HEK293 (cell line): ENCODE results near the gene RAX2.
A peak's percentile ranks its signal among the peaks of the same experiment; 100 is the strongest.

Experiments
- CTCF ChIA-PET: fragments of 350-600 bp; formaldehyde crosslinking; extraction: SDS; loops from one replicate; lab custom pipeline; 2021; ENCODE audit warnings: antibody characterized with exemption; lab: Yijun Ruan, JAX
- POLR2A ChIA-PET: fragments of 300-600 bp; formaldehyde crosslinking; extraction: SDS; loops from one replicate; lab custom pipeline; 2020; ENCODE audit warnings: antibody characterized with exemption, inconsistent platforms; lab: Yijun Ruan, JAX
- H3K27ac ChIP-seq: fragments of 200-500 bp; sonication (Bioruptor generic); 2 replicates; pipeline ENCODE4 v1.5.1; 2014; ENCODE audit warnings: low read depth, low read length, control low read depth, inconsistent platforms; ENCODE audit errors: extremely low read depth
- H3K36me3 ChIP-seq, 2 experiments: fragments of 200-500 bp in 1 of 2; sonication (Bioruptor generic) in 1 of 2; 1 replicate in 1 of 2; 2 replicates in 1 of 2; pipeline ENCODE4 v1.5.1; 2014 to 2017; ENCODE audit warnings: inconsistent platforms in 2 of 2, low read length in 2 of 2; ENCODE audit not compliant: control insufficient read depth in 2 of 2, insufficient read depth in 1 of 2
- H3K4me1 ChIP-seq: fragments of 200-500 bp; sonication (Bioruptor generic); 2 replicates; pipeline ENCODE4 v1.5.1; 2014; ENCODE audit warnings: mild to moderate bottlenecking, low read length, inconsistent platforms; ENCODE audit not compliant: control insufficient read depth, insufficient read depth
- H3K4me3 ChIP-seq: 2 replicates; pipeline ENCODE4 v1.5.1; 2011; ENCODE audit warnings: low read depth, mild to moderate bottlenecking, control low read depth, low read length, moderate library complexity
- H3K9me3 ChIP-seq: fragments of 200-500 bp; sonication (Bioruptor generic); 2 replicates; pipeline ENCODE4 v1.5.1; 2014; ENCODE audit warnings: low read depth, low read length, inconsistent platforms; ENCODE audit not compliant: control insufficient read depth, insufficient read depth
- ATF2 ChIP-seq: fragments of 450-650 bp; formaldehyde crosslinking; IDR thresholded peaks from 2 replicates; pipeline ENCODE4 v1.5.1; 2016; ENCODE audit warnings: missing biosample characterization, missing genetic modification characterization, low read depth
- BCL11B ChIP-seq: fragments of 450-650 bp; formaldehyde crosslinking; IDR thresholded peaks from 2 replicates; pipeline ENCODE4 v1.5.1; 2016; ENCODE audit warnings: low read depth, missing biosample characterization, missing genetic modification characterization
- FEZF1 ChIP-seq: fragments of 450-650 bp; formaldehyde crosslinking; IDR thresholded peaks from 2 replicates; pipeline ENCODE4 v1.5.1; 2016; ENCODE audit warnings: missing biosample characterization, missing genetic modification characterization
- INSM2 ChIP-seq: fragments of 450-650 bp; formaldehyde crosslinking; IDR thresholded peaks from 2 replicates; pipeline ENCODE4 v1.5.1; 2016; ENCODE audit warnings: missing biosample characterization, missing genetic modification characterization
- KLF17 ChIP-seq: fragments of 450-650 bp; formaldehyde crosslinking; IDR thresholded peaks from 2 replicates; pipeline ENCODE4 v1.5.1; 2016; ENCODE audit warnings: missing biosample characterization, missing genetic modification characterization
- KLF8 ChIP-seq: fragments of 450-650 bp; formaldehyde crosslinking; IDR thresholded peaks from 2 replicates; pipeline ENCODE4 v1.5.1; 2016; ENCODE audit warnings: missing biosample characterization, missing genetic modification characterization
- MZF1 ChIP-seq: fragments of 450-650 bp; formaldehyde crosslinking; IDR thresholded peaks from 2 replicates; pipeline ENCODE4 v1.5.1; 2017; ENCODE audit warnings: missing biosample characterization, missing genetic modification characterization, borderline replicate concordance
- PRDM4 ChIP-seq: fragments of 450-650 bp; formaldehyde crosslinking; IDR thresholded peaks from 2 replicates; pipeline ENCODE4 v1.5.1; 2017; ENCODE audit warnings: missing biosample characterization, missing genetic modification characterization
- SCRT2 ChIP-seq: fragments of 450-650 bp; formaldehyde crosslinking; IDR thresholded peaks from 2 replicates; pipeline ENCODE4 v1.5.1; 2016; ENCODE audit warnings: missing biosample characterization, missing genetic modification characterization
- SETDB1 ChIP-seq: IDR thresholded peaks from one replicate; pipeline ENCODE4 v1.6.1; 2017; ENCODE audit warnings: mild to moderate bottlenecking, low read length, moderate library complexity, mixed read lengths; ENCODE audit not compliant: insufficient read length
- ZBTB7A ChIP-seq: fragments of 450-650 bp; formaldehyde crosslinking; IDR thresholded peaks from 2 replicates; pipeline ENCODE4 v1.5.1; 2016; ENCODE audit warnings: low read depth, missing biosample characterization, missing genetic modification characterization
- ZEB2 ChIP-seq: fragments of 450-650 bp; formaldehyde crosslinking; IDR thresholded peaks from 2 replicates; pipeline ENCODE4 v1.5.1; 2016; ENCODE audit warnings: missing biosample characterization, missing genetic modification characterization
- ZNF133 ChIP-seq: fragments of 450-650 bp; formaldehyde crosslinking; IDR thresholded peaks from 2 replicates; pipeline ENCODE4 v1.5.1; 2016; ENCODE audit warnings: missing biosample characterization, missing genetic modification characterization
- ZNF214 ChIP-seq: fragments of 450-650 bp; formaldehyde crosslinking; IDR thresholded peaks from 2 replicates; pipeline ENCODE4 v1.5.1; 2017; ENCODE audit warnings: missing biosample characterization, mild to moderate bottlenecking, missing genetic modification characterization, borderline replicate concordance
- ZNF311 ChIP-seq: fragments of 450-650 bp; formaldehyde crosslinking; IDR thresholded peaks from 2 replicates; pipeline ENCODE4 v1.5.1; 2017; ENCODE audit warnings: missing biosample characterization, missing genetic modification characterization, borderline replicate concordance
- ZNF354C ChIP-seq: fragments of 450-650 bp; formaldehyde crosslinking; IDR thresholded peaks from 2 replicates; pipeline ENCODE4 v1.5.1; 2016; ENCODE audit warnings: missing biosample characterization, missing genetic modification characterization, low read depth, borderline replicate concordance
- ZNF391 ChIP-seq: fragments of 450-650 bp; formaldehyde crosslinking; IDR thresholded peaks from 2 replicates; pipeline ENCODE4 v1.5.1; 2016; ENCODE audit warnings: low read depth, missing biosample characterization, missing genetic modification characterization, borderline replicate concordance
- ZNF433 ChIP-seq: fragments of 450-650 bp; formaldehyde crosslinking; IDR thresholded peaks from 2 replicates; pipeline ENCODE4 v1.5.1; 2016; ENCODE audit warnings: missing biosample characterization, missing genetic modification characterization, low read depth
- ZNF521 ChIP-seq: fragments of 450-650 bp; formaldehyde crosslinking; IDR thresholded peaks from 2 replicates; pipeline ENCODE4 v1.5.1; 2017; ENCODE audit warnings: missing biosample characterization, mild to moderate bottlenecking, missing genetic modification characterization
- ZNF555 ChIP-seq: fragments of 450-650 bp; formaldehyde crosslinking; conservative IDR thresholded peaks from 2 replicates; pipeline ENCODE4 v1.5.1; 2017; ENCODE audit warnings: missing biosample characterization, mild to moderate bottlenecking, missing genetic modification characterization, inconsistent platforms
- ZNF580 ChIP-seq: fragments of 450-650 bp; formaldehyde crosslinking; IDR thresholded peaks from 2 replicates; pipeline ENCODE4 v1.5.1; 2016; ENCODE audit warnings: missing biosample characterization, missing genetic modification characterization
- ZNF585B ChIP-seq: fragments of 450-650 bp; formaldehyde crosslinking; IDR thresholded peaks from 2 replicates; pipeline ENCODE4 v1.5.1; 2016; ENCODE audit warnings: missing biosample characterization, missing genetic modification characterization
- ZNF639 ChIP-seq: fragments of 450-650 bp; formaldehyde crosslinking; IDR thresholded peaks from 2 replicates; pipeline ENCODE4 v1.5.1; 2016; ENCODE audit warnings: missing biosample characterization, missing genetic modification characterization
- ZNF654 ChIP-seq: fragments of 450-650 bp; formaldehyde crosslinking; IDR thresholded peaks from 2 replicates; pipeline ENCODE4 v1.5.1; 2016; ENCODE audit warnings: low read depth, missing biosample characterization, missing genetic modification characterization
- ZNF670 ChIP-seq: fragments of 450-650 bp; formaldehyde crosslinking; IDR thresholded peaks from 2 replicates; pipeline ENCODE4 v1.5.1; 2016; ENCODE audit warnings: missing biosample characterization, missing genetic modification characterization, low read depth
- ZNF76 ChIP-seq: fragments of 450-650 bp; formaldehyde crosslinking; IDR thresholded peaks from 2 replicates; pipeline ENCODE4; 2016; ENCODE audit warnings: low read depth, missing biosample characterization, missing genetic modification characterization, borderline replicate concordance
- ZNF768 ChIP-seq: fragments of 450-650 bp; formaldehyde crosslinking; IDR thresholded peaks from 2 replicates; pipeline ENCODE4 v1.5.1; 2018; ENCODE audit warnings: missing biosample characterization, mild to moderate bottlenecking, missing genetic modification characterization
- ZSCAN16 ChIP-seq: fragments of 450-650 bp; formaldehyde crosslinking; IDR thresholded peaks from 2 replicates; pipeline ENCODE4 v1.5.1; 2016; ENCODE audit warnings: missing biosample characterization, missing genetic modification characterization
- ZSCAN30 ChIP-seq: fragments of 450-650 bp; IDR thresholded peaks from 2 replicates; pipeline ENCODE4 v1.5.1; 2018; ENCODE audit warnings: missing biosample characterization, mild to moderate bottlenecking, missing genetic modification characterization, moderate library complexity

Gene RAX2

GRCh38 chr19:3760871-3761361 is 11.1 kb downstream of the RAX2 start:
- CTCF ChIA-PET = no interaction called here
- H3K27ac ChIP-seq = peak overlapping the region; percentile 56; the same call in 1 of the 2 replicates
- POLR2A ChIA-PET = interaction anchor here (0.6 to 2.4 kb wide), 7 partner anchors 16 to 227 kb away, joined by 3 to 10 read pairs (median 5); no protein-coding TSS in a partner anchor
- H3K36me3 ChIP-seq = peaks cover 7 to 21% of the 10 kb centered on the region in 2 experiments; a peak in 2 of 3 replicates
- no peaks in the 10 kb centered on the region for H3K9me3 ChIP-seq
- peak overlapping the region; percentile 96 for H3K4me3 ChIP-seq
- H3K4me1 ChIP-seq = no peaks in the 10 kb centered on the region; the same call in 1 of the 2 replicates
- TF ChIP-seq ZNF311 (tag by site-specific recombination) = no peak
- TF ChIP-seq ZNF76 (tag by site-specific recombination) = no peak
- TF ChIP-seq PRDM4 (tag by site-specific recombination) = no peak
- TF ChIP-seq ZNF433 (tag by site-specific recombination) = no peak
- TF ChIP-seq ZBTB7A (tag by site-specific recombination) = peak; percentile 9; the same call in 1 of the 2 replicates
- no peak for TF ChIP-seq SCRT2
- no peak for TF ChIP-seq MZF1 (tag by site-specific recombination)
- TF ChIP-seq FEZF1 (tag by site-specific recombination) = no peak
- no peak for TF ChIP-seq ZSCAN30 (tag by site-specific recombination)
- TF ChIP-seq BCL11B = 0 out of 2 replicates have a peak, but pooled peaks have one; percentile 57
- TF ChIP-seq ATF2 = no peak
- 0 out of 2 replicates have a peak, but pooled peaks have one; percentile 32 for TF ChIP-seq ZNF580 (tag by site-specific recombination)
- TF ChIP-seq ZNF768 (tag by site-specific recombination) = no peak
- TF ChIP-seq INSM2 = no peak
- TF ChIP-seq ZNF354C (tag by site-specific recombination) = no peak
- TF ChIP-seq ZNF654 (tag by site-specific recombination) = no peak
- TF ChIP-seq KLF8 (tag by site-specific recombination) = no peak
- TF ChIP-seq ZNF391 (tag by site-specific recombination) = no peak
- 0 out of 2 replicates have a peak, but pooled peaks have one; percentile 26 for TF ChIP-seq ZNF639 (tag by site-specific recombination)
- no peak for TF ChIP-seq KLF17
- no peak for TF ChIP-seq ZNF521 (tag by site-specific recombination)
- TF ChIP-seq ZNF214 = no peak
- TF ChIP-seq SETDB1 = no peak
- TF ChIP-seq ZNF555 (tag by site-specific recombination) = no peak
- no peak for TF ChIP-seq ZEB2 (tag by site-specific recombination)
- no peak for TF ChIP-seq ZSCAN16
- TF ChIP-seq ZNF133 (tag by site-specific recombination) = no peak
- TF ChIP-seq ZNF585B = no peak
- no peak for TF ChIP-seq ZNF670 (tag by site-specific recombination)
